ENCODE results near the gene CCDC150. TPM values are rescaled to one million over a fixed set of nuclear protein-coding genes. Genes with fewer than 3 reads are reported as not detected.

CCDC150 gene
- total and polyA plus RNA-seq, 9 of the 15 experiments (the other 6 are each of a cell fraction or from before 2014, with no cell fraction given): 4.4 to 23.1 (median 11.3) TPM

GRCh38 chr2:196679368-196679767 is 39.9 kb downstream of the CCDC150 start (continued):
- TF ChIP-seq CUX1 (CRISPR knock-in tag; IDR thresholded peaks at IDR 0.05): no peak
- TF ChIP-seq FOXM1 (IDR thresholded peaks at IDR 0.05; ENCODE audit: low read depth): no peak
- no peak for TF ChIP-seq FOXM1 (CRISPR knock-in tag; IDR thresholded peaks at IDR 0.05; ENCODE audit: low read depth)
- TF ChIP-seq CHD2 (IDR thresholded peaks at IDR 0.05; ENCODE audit: low read depth, low read length): no peak

GRCh38 chr2:196681510-196681909 is 42.0 kb downstream of the CCDC150 start:
- Histone ChIP-seq H3K27ac (ENCODE audit: extremely low read depth, low read depth, low read length) (no peak overlapping the region), H2AFZ (ENCODE audit: low read depth, low read length) (no peak overlapping the region), H3K36me3 (ENCODE audit: control insufficient read depth, insufficient read depth, low read length) (no peaks in the 10 kb centered on the region; the same call in 2 of the 3 replicates), H3K4me2 (ENCODE audit: insufficient read depth, low read length) (no peak overlapping the region), H4K20me1 (replicated peaks; ENCODE audit: control insufficient read depth, insufficient read depth, low read length) (no peaks in the 10 kb centered on the region), H3K9ac (ENCODE audit: insufficient read depth in 1 of 2, low read depth in 2 of 2, low read length in 2 of 2) (no peak overlapping the region), H3K9me1 (ENCODE audit: control insufficient read depth, insufficient read depth, low read length) (no peaks in the 10 kb centered on the region), H3K9me3 (replicated peaks; ENCODE audit: control insufficient read depth, insufficient read depth, low read depth, low read length) (no peaks in the 10 kb centered on the region), H3K79me2 (ENCODE audit: control insufficient read depth, insufficient read depth, low read length) (no peaks in the 10 kb centered on the region), H3K4me1 (replicated peaks in 1 of 2; ENCODE audit: control insufficient read depth in 2 of 2, insufficient read depth in 2 of 2, low read length in 2 of 2) (no peaks in the 10 kb centered on the region; a peak in 1 of 5 replicates), H3K4me3 (no peak overlapping the region), H3K27me3 (ENCODE audit: control insufficient read depth in 2 of 2, insufficient read depth in 2 of 2, low read length in 2 of 2) (no peaks in the 10 kb centered on the region)
- DNase-seq (ENCODE audit: extremely low read depth in 1 of 4, low spot score in 3 of 4) (no peak), ATAC-seq (no peak), FAIRE-seq (no peak)
- peak; percentile 84 for TF ChIP-seq RFX5 (IDR thresholded peaks at IDR 0.05; ENCODE audit: low read depth, low read length)
- no peak for TF ChIP-seq HBP1 (CRISPR knock-in tag; IDR thresholded peaks at IDR 0.05)
- POLR2A ChIA-PET: no interaction called here
- CTCF ChIA-PET (ENCODE audit: low intra/inter-chr PET ratio): no interaction called here
- in situ Hi-C loops (cut with MboI): no loop called here
- 63% methylated on average over 2 of the region's 2 CpGs for WGBS (ENCODE audit: insufficient coverage, low coverage, missing lambda C conversion rate)
- BruUV-seq (replicated peaks): no TSS peak
- intact Hi-C loops (cut with micrococcal nuclease): no loop called here

Measured in K562 (cell line).